DOHH2 (cell line): ENCODE data around the gene PARP15.

Experiments used
- EZH2phosphoT487 ChIP-seq: fragments of 200-600 bp; sonication (generic); IDR thresholded peaks from 2 replicates; pipeline ENCODE4 v1.6.1; 2017; ENCODE audit warnings: borderline replicate concordance, mild to moderate bottlenecking, antibody characterized with exemption, low read length, moderate library complexity, mixed read lengths
- TF ChIP-seq, protein P1 (sequence below): fragments of 200-600 bp; sonication (generic); IDR thresholded peaks from one replicate; pipeline ENCODE4 v1.5.1; 2014; ENCODE audit warnings: antibody characterized with exemption, mild to moderate bottlenecking, low read depth, low read length; ENCODE audit not compliant: poor library complexity, severe bottlenecking

DNA sequence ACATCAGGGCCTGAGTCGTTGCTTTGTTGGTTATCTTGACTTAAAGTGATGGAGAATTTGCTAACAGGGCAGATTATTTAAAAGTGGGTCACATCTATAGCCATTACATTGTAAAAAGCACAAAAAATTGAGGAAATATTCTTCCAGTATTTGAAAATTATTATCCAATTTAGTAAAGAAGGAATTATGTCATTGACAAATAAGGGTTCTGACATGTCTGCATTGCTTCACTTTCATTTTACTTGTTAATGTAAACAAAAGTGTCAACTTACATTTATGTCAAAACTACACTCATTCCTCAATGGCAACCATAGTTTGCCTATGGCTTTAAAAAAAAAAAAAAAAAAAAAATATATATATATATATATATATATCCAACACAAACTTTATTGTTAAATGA lies 99.8 kb downstream of the PARP15 start:
- TF ChIP-seq, protein P1, sequence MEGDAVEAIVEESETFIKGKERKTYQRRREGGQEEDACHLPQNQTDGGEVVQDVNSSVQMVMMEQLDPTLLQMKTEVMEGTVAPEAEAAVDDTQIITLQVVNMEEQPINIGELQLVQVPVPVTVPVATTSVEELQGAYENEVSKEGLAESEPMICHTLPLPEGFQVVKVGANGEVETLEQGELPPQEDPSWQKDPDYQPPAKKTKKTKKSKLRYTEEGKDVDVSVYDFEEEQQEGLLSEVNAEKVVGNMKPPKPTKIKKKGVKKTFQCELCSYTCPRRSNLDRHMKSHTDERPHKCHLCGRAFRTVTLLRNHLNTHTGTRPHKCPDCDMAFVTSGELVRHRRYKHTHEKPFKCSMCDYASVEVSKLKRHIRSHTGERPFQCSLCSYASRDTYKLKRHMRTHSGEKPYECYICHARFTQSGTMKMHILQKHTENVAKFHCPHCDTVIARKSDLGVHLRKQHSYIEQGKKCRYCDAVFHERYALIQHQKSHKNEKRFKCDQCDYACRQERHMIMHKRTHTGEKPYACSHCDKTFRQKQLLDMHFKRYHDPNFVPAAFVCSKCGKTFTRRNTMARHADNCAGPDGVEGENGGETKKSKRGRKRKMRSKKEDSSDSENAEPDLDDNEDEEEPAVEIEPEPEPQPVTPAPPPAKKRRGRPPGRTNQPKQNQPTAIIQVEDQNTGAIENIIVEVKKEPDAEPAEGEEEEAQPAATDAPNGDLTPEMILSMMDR, result no peak
- no peak for TF ChIP-seq EZH2phosphoT487
